GM12878 (cell line): ENCODE results near the gene BOLA2B. TPM values are rescaled to one million over a fixed set of nuclear protein-coding genes. Genes with fewer than 3 reads are reported as not detected.

Experiments used
- BHLHE40 ChIP-seq, 2 experiments: fragments of 450-650 bp in 1 of 2; IDR thresholded peaks; 2 replicates each; pipeline ENCODE4 v1.6.1; 2011 to 2017; ENCODE audit warnings: low read depth in 2 of 2, borderline replicate concordance in 1 of 2, improper control_type of control experiment in 1 of 2, low read length in 1 of 2, mild to moderate bottlenecking in 1 of 2
- CBX3 ChIP-seq: fragments of 200-600 bp; sonication (generic); IDR thresholded peaks from 2 replicates; pipeline ENCODE4 v1.6.1; 2016; ENCODE audit warnings: low read depth, borderline replicate concordance
- GABPA ChIP-seq: IDR thresholded peaks from 2 replicates; pipeline ENCODE4 v1.6.1; 2014; ENCODE audit warnings: antibody characterized with exemption, low read depth, mild to moderate bottlenecking, inconsistent platforms
- IKZF1 ChIP-seq: fragments of 450-650 bp; conservative IDR thresholded peaks from 2 replicates; pipeline ENCODE4 v1.6.1; 2017; ENCODE audit warnings: antibody characterized with exemption, mild to moderate bottlenecking
- MXI1 ChIP-seq: fragments of 150-350 bp; IDR thresholded peaks from 2 replicates; pipeline ENCODE4 v1.6.1; 2011; ENCODE audit warnings: low read depth, mild to moderate bottlenecking, inconsistent platforms, low read length, improper control_type of control experiment
- NFYB ChIP-seq: IDR thresholded peaks from 2 replicates; pipeline ENCODE4 v1.6.1; 2011; ENCODE audit warnings: low read depth, mild to moderate bottlenecking, low read length, improper control_type of control experiment, moderate library complexity; ENCODE audit not compliant: insufficient read depth
- PAX8 ChIP-seq: fragments of 450-650 bp; IDR thresholded peaks from 2 replicates; pipeline ENCODE4 v1.6.1; 2017; ENCODE audit warnings: mild to moderate bottlenecking, moderate library complexity
- PML ChIP-seq: IDR thresholded peaks from 2 replicates; pipeline ENCODE4 v1.6.1; 2012; ENCODE audit warnings: low read length, inconsistent platforms
- RB1 ChIP-seq: fragments of 450-650 bp; formaldehyde crosslinking; IDR thresholded peaks from 2 replicates; pipeline ENCODE4 v1.6.1; 2017; ENCODE audit warnings: mild to moderate bottlenecking, borderline replicate concordance
- SUZ12 ChIP-seq: fragments of 200-600 bp; sonication (generic); IDR thresholded peaks from one replicate; pipeline ENCODE4 v1.6.1; 2018; ENCODE audit warnings: antibody characterized with exemption, mild to moderate bottlenecking; ENCODE audit not compliant: unreplicated experiment
- YY1 ChIP-seq: IDR thresholded peaks from 2 replicates; pipeline ENCODE4 v1.6.1; 2011; ENCODE audit warnings: low read depth, mild to moderate bottlenecking, low read length
- ZNF622 ChIP-seq: fragments of 450-650 bp; IDR thresholded peaks from 2 replicates; pipeline ENCODE4 v1.6.1; 2017; ENCODE audit warnings: mild to moderate bottlenecking, inconsistent platforms
- ZSCAN29 ChIP-seq: fragments of 450-650 bp; IDR thresholded peaks from 2 replicates; pipeline ENCODE4 v1.6.1; 2017; ENCODE audit warnings: mild to moderate bottlenecking, moderate library complexity
- polyA plus RNA-seq, 11 experiments: library from polyadenylated mRNA; depleted of rRNA in 4 of 11; unstranded in 6 of 11; stranded (reverse) in 5 of 11; fragments of >200 nt; fragmentation: Nextera tagmentation in 4 of 11; fragmentation: Illumina TruSeq in 1 of 11; extraction: Ambion mirVana in 4 of 11; extraction: Trizol in 1 of 11; gene quantifications; 1 replicate in 1 of 11; 2 replicates in 10 of 11; pipeline versions ENCODE4 v1.2.1 to v1.2.3, GENCODE V29; 2011 to 2016; ENCODE audit warnings: inconsistent platforms in 2 of 11, missing spikeins in 2 of 11, low read depth in 1 of 11
- total RNA-seq, 4 experiments: library from RNA; depleted of rRNA in 3 of 4; stranded (reverse); fragments of >200 nt in 3 of 4; fragmentation: Illumina TruSeq in 1 of 4; extraction: Trizol in 1 of 4; gene quantifications; 2 replicates each; pipeline versions ENCODE4 v1.2.1 to v1.2.3, GENCODE V29; 2013 to 2021
- TF ChIP-seq, protein P1 (sequence below): fragments of 450-650 bp; IDR thresholded peaks from 2 replicates; pipeline ENCODE4 v1.6.1; 2017; ENCODE audit warnings: mild to moderate bottlenecking, moderate library complexity
- TF ChIP-seq, protein P2 (sequence below): IDR thresholded peaks from 2 replicates; pipeline ENCODE4 v1.6.1; 2011; ENCODE audit warnings: low read depth, low read length, improper control_type of control experiment, borderline replicate concordance
- TF ChIP-seq, protein P3 (sequence below): fragments of 450-650 bp; conservative IDR thresholded peaks from 2 replicates; pipeline ENCODE4 v1.6.1; 2017; ENCODE audit warnings: mild to moderate bottlenecking, moderate library complexity
- TF ChIP-seq, protein P4 (sequence below): IDR thresholded peaks from 2 replicates; pipeline ENCODE4 v1.6.1; 2012; ENCODE audit warnings: low read depth, low read length, improper control_type of control experiment
- TF ChIP-seq, protein P5 (sequence below): fragments of 450-650 bp; IDR thresholded peaks from 2 replicates; pipeline ENCODE4 v1.6.1; 2018; ENCODE audit warnings: borderline replicate concordance, mild to moderate bottlenecking; ENCODE audit not compliant: partially characterized antibody

BOLA2B gene
- total and polyA plus RNA-seq, 10 of the 15 experiments (the other 5 are each of a cell fraction or from before 2014, with no cell fraction given) = 39.9 to 292 (median 130) TPM

DNA sequence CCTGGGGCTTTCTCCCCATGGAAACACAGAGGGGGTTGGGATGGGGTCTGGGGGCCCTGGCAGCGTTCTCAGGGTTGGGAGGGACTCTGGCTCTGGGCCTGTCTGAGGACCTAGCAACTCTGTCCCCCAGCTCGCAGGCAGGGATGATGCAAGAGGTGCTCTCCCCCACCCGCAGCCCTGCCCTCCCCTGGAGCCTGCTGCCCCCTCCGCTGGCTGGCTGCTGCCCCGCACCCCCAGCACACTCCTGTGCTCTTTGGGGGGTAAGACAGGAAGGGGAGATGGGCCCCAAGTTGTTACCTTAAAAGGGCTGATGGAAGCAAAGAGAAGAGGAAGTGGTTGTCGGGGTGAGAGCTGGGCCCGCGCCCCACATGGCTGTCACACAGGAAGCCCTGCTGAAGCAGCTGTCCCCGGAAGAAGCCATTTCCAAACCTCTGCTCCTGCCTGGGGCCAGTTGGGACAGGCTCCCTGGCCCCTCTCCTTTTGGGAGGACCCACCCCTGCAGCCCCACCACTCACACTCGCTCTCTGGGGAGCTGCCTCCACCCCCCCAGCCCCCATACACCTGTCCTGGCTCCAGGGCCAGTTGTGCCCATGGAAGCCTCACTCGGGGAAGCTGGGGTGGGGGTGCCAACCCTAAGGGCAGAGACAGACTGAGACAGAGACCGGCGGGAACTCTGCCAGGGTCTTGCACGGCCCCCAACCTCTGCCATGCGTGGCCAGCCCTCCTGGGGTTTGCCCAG is 7.6 kb downstream of the BOLA2B start (continued):
- TF ChIP-seq, protein P1, sequence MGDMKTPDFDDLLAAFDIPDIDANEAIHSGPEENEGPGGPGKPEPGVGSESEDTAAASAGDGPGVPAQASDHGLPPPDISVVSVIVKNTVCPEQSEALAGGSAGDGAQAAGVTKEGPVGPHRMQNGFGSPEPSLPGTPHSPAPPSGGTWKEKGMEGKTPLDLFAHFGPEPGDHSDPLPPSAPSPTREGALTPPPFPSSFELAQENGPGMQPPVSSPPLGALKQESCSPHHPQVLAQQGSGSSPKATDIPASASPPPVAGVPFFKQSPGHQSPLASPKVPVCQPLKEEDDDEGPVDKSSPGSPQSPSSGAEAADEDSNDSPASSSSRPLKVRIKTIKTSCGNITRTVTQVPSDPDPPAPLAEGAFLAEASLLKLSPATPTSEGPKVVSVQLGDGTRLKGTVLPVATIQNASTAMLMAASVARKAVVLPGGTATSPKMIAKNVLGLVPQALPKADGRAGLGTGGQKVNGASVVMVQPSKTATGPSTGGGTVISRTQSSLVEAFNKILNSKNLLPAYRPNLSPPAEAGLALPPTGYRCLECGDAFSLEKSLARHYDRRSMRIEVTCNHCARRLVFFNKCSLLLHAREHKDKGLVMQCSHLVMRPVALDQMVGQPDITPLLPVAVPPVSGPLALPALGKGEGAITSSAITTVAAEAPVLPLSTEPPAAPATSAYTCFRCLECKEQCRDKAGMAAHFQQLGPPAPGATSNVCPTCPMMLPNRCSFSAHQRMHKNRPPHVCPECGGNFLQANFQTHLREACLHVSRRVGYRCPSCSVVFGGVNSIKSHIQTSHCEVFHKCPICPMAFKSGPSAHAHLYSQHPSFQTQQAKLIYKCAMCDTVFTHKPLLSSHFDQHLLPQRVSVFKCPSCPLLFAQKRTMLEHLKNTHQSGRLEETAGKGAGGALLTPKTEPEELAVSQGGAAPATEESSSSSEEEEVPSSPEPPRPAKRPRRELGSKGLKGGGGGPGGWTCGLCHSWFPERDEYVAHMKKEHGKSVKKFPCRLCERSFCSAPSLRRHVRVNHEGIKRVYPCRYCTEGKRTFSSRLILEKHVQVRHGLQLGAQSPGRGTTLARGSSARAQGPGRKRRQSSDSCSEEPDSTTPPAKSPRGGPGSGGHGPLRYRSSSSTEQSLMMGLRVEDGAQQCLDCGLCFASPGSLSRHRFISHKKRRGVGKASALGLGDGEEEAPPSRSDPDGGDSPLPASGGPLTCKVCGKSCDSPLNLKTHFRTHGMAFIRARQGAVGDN = peak; percentile 97
- TF ChIP-seq CBX3 (no peak), BHLHE40 (IDR thresholded peaks at IDR 0.05; ENCODE audit: borderline replicate concordance in 1 of 2, low read depth in 2 of 2, low read length in 1 of 2) (peak; percentile 20 to 66; a peak in 2 of 4 replicates), RB1 (no peak), NFYB (peak; percentile 8; the same call in 1 of the 2 replicates), ZSCAN29 (no peak), SUZ12 (no peak), IKZF1 (peak; percentile 42), PAX8 (no peak), YY1 (peak; percentile 89), ZNF622 (no peak), PML (no peak), GABPA (no peak), MXI1 (peak; percentile 93)
- TF ChIP-seq, protein P2, sequence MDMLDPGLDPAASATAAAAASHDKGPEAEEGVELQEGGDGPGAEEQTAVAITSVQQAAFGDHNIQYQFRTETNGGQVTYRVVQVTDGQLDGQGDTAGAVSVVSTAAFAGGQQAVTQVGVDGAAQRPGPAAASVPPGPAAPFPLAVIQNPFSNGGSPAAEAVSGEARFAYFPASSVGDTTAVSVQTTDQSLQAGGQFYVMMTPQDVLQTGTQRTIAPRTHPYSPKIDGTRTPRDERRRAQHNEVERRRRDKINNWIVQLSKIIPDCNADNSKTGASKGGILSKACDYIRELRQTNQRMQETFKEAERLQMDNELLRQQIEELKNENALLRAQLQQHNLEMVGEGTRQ = no peak; the same call in 1 of the 2 replicates
- TF ChIP-seq, protein P3, sequence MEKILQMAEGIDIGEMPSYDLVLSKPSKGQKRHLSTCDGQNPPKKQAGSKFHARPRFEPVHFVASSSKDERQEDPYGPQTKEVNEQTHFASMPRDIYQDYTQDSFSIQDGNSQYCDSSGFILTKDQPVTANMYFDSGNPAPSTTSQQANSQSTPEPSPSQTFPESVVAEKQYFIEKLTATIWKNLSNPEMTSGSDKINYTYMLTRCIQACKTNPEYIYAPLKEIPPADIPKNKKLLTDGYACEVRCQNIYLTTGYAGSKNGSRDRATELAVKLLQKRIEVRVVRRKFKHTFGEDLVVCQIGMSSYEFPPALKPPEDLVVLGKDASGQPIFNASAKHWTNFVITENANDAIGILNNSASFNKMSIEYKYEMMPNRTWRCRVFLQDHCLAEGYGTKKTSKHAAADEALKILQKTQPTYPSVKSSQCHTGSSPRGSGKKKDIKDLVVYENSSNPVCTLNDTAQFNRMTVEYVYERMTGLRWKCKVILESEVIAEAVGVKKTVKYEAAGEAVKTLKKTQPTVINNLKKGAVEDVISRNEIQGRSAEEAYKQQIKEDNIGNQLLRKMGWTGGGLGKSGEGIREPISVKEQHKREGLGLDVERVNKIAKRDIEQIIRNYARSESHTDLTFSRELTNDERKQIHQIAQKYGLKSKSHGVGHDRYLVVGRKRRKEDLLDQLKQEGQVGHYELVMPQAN = no peak; the same call in 1 of the 2 replicates
- TF ChIP-seq, protein P4, sequence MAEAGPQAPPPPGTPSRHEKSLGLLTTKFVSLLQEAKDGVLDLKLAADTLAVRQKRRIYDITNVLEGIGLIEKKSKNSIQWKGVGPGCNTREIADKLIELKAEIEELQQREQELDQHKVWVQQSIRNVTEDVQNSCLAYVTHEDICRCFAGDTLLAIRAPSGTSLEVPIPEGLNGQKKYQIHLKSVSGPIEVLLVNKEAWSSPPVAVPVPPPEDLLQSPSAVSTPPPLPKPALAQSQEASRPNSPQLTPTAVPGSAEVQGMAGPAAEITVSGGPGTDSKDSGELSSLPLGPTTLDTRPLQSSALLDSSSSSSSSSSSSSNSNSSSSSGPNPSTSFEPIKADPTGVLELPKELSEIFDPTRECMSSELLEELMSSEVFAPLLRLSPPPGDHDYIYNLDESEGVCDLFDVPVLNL = no peak
- TF ChIP-seq, protein P5, sequence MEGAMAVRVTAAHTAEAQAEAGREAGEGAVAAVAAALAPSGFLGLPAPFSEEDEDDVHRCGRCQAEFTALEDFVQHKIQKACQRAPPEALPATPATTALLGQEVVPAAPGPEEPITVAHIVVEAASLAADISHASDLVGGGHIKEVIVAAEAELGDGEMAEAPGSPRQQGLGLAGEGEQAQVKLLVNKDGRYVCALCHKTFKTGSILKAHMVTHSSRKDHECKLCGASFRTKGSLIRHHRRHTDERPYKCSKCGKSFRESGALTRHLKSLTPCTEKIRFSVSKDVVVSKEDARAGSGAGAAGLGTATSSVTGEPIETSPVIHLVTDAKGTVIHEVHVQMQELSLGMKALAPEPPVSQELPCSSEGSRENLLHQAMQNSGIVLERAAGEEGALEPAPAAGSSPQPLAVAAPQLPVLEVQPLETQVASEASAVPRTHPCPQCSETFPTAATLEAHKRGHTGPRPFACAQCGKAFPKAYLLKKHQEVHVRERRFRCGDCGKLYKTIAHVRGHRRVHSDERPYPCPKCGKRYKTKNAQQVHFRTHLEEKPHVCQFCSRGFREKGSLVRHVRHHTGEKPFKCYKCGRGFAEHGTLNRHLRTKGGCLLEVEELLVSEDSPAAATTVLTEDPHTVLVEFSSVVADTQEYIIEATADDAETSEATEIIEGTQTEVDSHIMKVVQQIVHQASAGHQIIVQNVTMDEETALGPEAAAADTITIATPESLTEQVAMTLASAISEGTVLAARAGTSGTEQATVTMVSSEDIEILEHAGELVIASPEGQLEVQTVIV = peak; percentile 45
